ENCODE results near the gene MICAL3.

GRCh38 chr22:17915676-17916075 is 108.7 kb downstream of the MICAL3 start:
- no peak for TF ChIP-seq KDM1A (IDR thresholded peaks at IDR 0.05; ENCODE audit: borderline replicate concordance, low read length)
- TF ChIP-seq CTCF (IDR thresholded peaks at IDR 0.05; ENCODE audit: control extremely low read depth in 1 of 3, insufficient read depth in 1 of 3, low read depth in 1 of 3, low read length in 3 of 3), result no peak
- TF ChIP-seq POLR2A (IDR thresholded peaks at IDR 0.05; ENCODE audit: control extremely low read depth in 1 of 2, low read depth in 2 of 2, low read length in 2 of 2), result no peak
- TF ChIP-seq RAD21 (IDR thresholded peaks at IDR 0.05 in 1 of 2, conservative IDR thresholded peaks at IDR 0.05 in 1 of 2; ENCODE audit: low read depth in 2 of 2, low read length in 2 of 2), result no peak
- TF ChIP-seq MAX (IDR thresholded peaks at IDR 0.05), result no peak
- TF ChIP-seq TAF7 (optimal IDR thresholded peaks at IDR 0.05; ENCODE audit: borderline replicate concordance, low read depth, low read length), result no peak
- TF ChIP-seq SUZ12 (IDR thresholded peaks at IDR 0.05; ENCODE audit: low read length), result no peak
- no peak for TF ChIP-seq POLR2AphosphoS5 (IDR thresholded peaks at IDR 0.05; ENCODE audit: low read depth, low read length)
- no peak for TF ChIP-seq GTF2F1 (IDR thresholded peaks at IDR 0.05; ENCODE audit: borderline replicate concordance, low read depth, low read length)
- no peak for TF ChIP-seq CHD1 (IDR thresholded peaks at IDR 0.05; ENCODE audit: low read depth, low read length)
- no peak for TF ChIP-seq GABPA (IDR thresholded peaks at IDR 0.05; ENCODE audit: borderline replicate concordance, insufficient read depth, low read length)
- TF ChIP-seq CEBPB (IDR thresholded peaks at IDR 0.05; ENCODE audit: low read depth, low read length), result no peak
